Neural cell (in vitro differentiated cells): ENCODE data around the gene PDLIM5.

ENCODE experiments used
- EP300 ChIP-seq: fragments of 450-650 bp; conservative IDR thresholded peaks from 2 replicates; pipeline ENCODE4 v1.6.1; 2014; ENCODE audit warnings: antibody characterized with exemption, mild to moderate bottlenecking, moderate library complexity; ENCODE audit not compliant: poor library complexity, severe bottlenecking
- EZH2 ChIP-seq: fragments of 200-600, 300-800 bp; shearing (Covaris generic), sonication (generic); IDR thresholded peaks from 2 replicates; pipeline ENCODE4 v1.6.1; 2014; ENCODE audit warnings: antibody characterized with exemption, low read length, borderline replicate concordance, mild to moderate bottlenecking; ENCODE audit not compliant: insufficient read depth, poor library complexity, severe bottlenecking
- MXI1 ChIP-seq: fragments of 450-650 bp; conservative IDR thresholded peaks from 2 replicates; pipeline ENCODE4 v1.6.1; 2014; ENCODE audit warnings: antibody characterized with exemption, mild to moderate bottlenecking; ENCODE audit not compliant: poor library complexity, severe bottlenecking
- POLR2AphosphoS5 ChIP-seq: IDR thresholded peaks from 2 replicates; pipeline ENCODE4 v1.6.1; 2012
- RAD21 ChIP-seq: fragments of 450-650 bp; conservative IDR thresholded peaks from 2 replicates; pipeline ENCODE4 v1.6.1; 2014; ENCODE audit warnings: antibody characterized with exemption, mild to moderate bottlenecking, moderate library complexity
- REST ChIP-seq: IDR thresholded peaks from 2 replicates; pipeline ENCODE4 v1.6.1; 2012; ENCODE audit warnings: borderline replicate concordance
- SMC3 ChIP-seq: fragments of 450-650 bp; conservative IDR thresholded peaks from 2 replicates; pipeline ENCODE4 v1.6.1; 2014; ENCODE audit warnings: antibody characterized with exemption, mild to moderate bottlenecking, moderate library complexity; ENCODE audit not compliant: poor library complexity
- TF ChIP-seq, protein P1 (sequence below): fragments of 450-650 bp; IDR thresholded peaks from 2 replicates; pipeline ENCODE4 v1.5.1; 2014; ENCODE audit warnings: antibody characterized with exemption, mild to moderate bottlenecking, moderate library complexity; ENCODE audit not compliant: poor library complexity, severe bottlenecking

DNA sequence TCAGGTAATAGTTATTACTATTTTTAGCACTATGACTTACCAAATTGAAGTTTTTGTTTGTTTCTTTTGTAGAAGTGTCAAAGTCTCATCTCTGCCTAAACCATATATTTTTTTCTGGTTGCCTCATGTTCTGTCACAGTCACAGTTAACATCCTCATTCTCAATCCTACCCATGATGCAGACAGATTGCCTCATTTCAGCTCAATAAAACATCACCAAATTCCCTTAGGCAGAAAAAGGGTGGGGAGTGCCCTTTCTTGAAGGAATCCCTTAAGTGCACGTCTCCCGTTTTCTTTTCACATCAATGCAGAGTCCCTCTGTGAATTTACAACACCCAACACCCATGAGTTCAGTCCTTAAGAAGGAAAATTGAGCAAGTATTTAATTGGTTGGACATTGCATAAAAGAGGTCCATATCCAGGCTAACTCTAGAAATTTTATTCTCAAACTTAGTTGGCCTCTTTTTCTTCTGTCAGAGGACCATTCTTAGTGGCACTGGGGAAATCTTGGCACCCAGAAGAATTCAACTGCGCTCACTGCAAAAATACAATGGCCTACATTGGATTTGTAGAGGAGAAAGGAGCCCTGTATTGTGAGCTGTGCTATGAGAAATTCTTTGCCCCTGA is 202.4 kb downstream of the PDLIM5 start:
- TF ChIP-seq, protein P1, sequence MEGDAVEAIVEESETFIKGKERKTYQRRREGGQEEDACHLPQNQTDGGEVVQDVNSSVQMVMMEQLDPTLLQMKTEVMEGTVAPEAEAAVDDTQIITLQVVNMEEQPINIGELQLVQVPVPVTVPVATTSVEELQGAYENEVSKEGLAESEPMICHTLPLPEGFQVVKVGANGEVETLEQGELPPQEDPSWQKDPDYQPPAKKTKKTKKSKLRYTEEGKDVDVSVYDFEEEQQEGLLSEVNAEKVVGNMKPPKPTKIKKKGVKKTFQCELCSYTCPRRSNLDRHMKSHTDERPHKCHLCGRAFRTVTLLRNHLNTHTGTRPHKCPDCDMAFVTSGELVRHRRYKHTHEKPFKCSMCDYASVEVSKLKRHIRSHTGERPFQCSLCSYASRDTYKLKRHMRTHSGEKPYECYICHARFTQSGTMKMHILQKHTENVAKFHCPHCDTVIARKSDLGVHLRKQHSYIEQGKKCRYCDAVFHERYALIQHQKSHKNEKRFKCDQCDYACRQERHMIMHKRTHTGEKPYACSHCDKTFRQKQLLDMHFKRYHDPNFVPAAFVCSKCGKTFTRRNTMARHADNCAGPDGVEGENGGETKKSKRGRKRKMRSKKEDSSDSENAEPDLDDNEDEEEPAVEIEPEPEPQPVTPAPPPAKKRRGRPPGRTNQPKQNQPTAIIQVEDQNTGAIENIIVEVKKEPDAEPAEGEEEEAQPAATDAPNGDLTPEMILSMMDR: no peak
- TF ChIP-seq POLR2AphosphoS5 (no peak), EP300 (no peak), REST (no peak), RAD21 (no peak), EZH2 (no peak), MXI1 (no peak), SMC3 (no peak)
